Fibroblast of mammary gland (primary cell): ENCODE results near the gene GDPD5.

Experiments used
- DNase-seq: peaks from one replicate; pipeline ENCODE4 v3.0.0-alpha.2; 2010; ENCODE audit warnings: low read depth
- H3K4me3 ChIP-seq: 2 replicates; pipeline ENCODE4 v1.5.1; 2011; ENCODE audit warnings: low read depth, mild to moderate bottlenecking, low read length, moderate library complexity; ENCODE audit not compliant: control insufficient read depth
- TF ChIP-seq, protein P1 (sequence below): conservative IDR thresholded peaks from 2 replicates; pipeline ENCODE4 v1.5.1; 2011; ENCODE audit warnings: low read depth, low read length, inconsistent platforms; ENCODE audit not compliant: control insufficient read depth, insufficient read depth

The GDPD5 gene

GRCh38 chr11:75549370-75549958, 23.7 kb upstream of the GDPD5 start:
- H3K4me3 ChIP-seq, result no peak overlapping the region
- no peak for DNase-seq
- TF ChIP-seq, protein P1, sequence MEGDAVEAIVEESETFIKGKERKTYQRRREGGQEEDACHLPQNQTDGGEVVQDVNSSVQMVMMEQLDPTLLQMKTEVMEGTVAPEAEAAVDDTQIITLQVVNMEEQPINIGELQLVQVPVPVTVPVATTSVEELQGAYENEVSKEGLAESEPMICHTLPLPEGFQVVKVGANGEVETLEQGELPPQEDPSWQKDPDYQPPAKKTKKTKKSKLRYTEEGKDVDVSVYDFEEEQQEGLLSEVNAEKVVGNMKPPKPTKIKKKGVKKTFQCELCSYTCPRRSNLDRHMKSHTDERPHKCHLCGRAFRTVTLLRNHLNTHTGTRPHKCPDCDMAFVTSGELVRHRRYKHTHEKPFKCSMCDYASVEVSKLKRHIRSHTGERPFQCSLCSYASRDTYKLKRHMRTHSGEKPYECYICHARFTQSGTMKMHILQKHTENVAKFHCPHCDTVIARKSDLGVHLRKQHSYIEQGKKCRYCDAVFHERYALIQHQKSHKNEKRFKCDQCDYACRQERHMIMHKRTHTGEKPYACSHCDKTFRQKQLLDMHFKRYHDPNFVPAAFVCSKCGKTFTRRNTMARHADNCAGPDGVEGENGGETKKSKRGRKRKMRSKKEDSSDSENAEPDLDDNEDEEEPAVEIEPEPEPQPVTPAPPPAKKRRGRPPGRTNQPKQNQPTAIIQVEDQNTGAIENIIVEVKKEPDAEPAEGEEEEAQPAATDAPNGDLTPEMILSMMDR, result no peak

- DNase-seq, result no peak
- TF ChIP-seq, protein P1, result no peak
- no peak overlapping the region for H3K4me3 ChIP-seq
These were observed 23.0 kb upstream of the GDPD5 start for GRCh38 chr11:75548595-75549272.

GRCh38 chr11:75547617-75548058, 21.9 kb upstream of the GDPD5 start:
- H3K4me3 ChIP-seq, result no peak overlapping the region
- TF ChIP-seq, protein P1, result peak; percentile 85
- DNase-seq, result peak; percentile 68

DNA sequence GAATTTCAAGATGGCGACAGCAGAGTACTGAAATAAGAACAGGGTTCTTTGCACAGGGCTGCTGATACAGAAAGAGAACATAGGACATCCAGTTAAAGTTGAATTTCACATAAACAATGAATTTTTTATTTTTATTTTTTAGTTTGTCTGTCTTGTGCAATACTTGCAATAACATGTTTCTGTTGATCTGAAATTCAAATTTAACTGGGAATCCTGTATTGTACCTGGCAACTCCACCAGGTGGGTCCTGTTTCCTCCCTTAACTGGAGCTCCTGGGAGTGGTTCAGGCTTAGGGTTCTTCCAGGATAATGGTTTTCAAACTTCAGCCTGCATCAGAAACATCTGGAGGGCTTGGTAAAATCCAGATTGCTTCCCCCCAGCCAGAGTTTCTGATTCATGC, 21.4 kb upstream of the GDPD5 start:
- TF ChIP-seq, protein P1, result no peak
- no peak for DNase-seq
- no peak overlapping the region for H3K4me3 ChIP-seq

GRCh38 chr11:75543806-75544205, 18.1 kb upstream of the GDPD5 start:
- TF ChIP-seq, protein P1, result no peak
- H3K4me3 ChIP-seq, result no peak overlapping the region

DNA sequence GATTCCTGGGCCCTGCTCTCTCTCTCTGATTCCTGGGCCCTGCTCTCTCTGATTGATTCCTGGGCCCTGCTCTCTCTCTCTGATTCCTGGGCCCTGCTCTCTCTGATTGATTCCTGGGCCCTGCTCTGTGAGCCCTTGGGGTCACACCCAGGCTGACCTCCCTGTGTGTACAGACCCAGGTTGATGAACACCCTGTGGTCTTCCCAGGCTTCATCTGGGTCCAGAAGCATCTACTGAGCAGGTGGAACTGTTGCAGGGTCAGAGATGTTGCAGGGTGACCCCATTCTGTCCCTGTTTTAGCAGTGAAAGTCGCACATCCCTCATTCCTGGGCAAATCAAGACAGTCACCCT, 16.3 kb upstream of the GDPD5 start:
- DNase-seq, result no peak
- TF ChIP-seq, protein P1, result no peak
- H3K4me3 ChIP-seq, result no peak overlapping the region

More at GRCh38 chr11:75543806-75544205, 18.1 kb upstream of the GDPD5 start:
- no peak for DNase-seq
